Astrocyte (in vitro differentiated cells and primary cell): ENCODE measurements around the gene NPLOC4.

Experiments used
- EZH2 ChIP-seq: IDR thresholded peaks from 2 replicates; pipeline ENCODE4 v1.6.1; 2012; ENCODE audit warnings: mild to moderate bottlenecking, low read length, inconsistent platforms; ENCODE audit not compliant: insufficient read depth
- TF ChIP-seq, protein P1 (sequence below): IDR thresholded peaks from 2 replicates; pipeline ENCODE4 v1.5.1; 2011; ENCODE audit warnings: low read depth, mild to moderate bottlenecking, inconsistent platforms, low read length, moderate library complexity; ENCODE audit not compliant: insufficient read depth

DNA sequence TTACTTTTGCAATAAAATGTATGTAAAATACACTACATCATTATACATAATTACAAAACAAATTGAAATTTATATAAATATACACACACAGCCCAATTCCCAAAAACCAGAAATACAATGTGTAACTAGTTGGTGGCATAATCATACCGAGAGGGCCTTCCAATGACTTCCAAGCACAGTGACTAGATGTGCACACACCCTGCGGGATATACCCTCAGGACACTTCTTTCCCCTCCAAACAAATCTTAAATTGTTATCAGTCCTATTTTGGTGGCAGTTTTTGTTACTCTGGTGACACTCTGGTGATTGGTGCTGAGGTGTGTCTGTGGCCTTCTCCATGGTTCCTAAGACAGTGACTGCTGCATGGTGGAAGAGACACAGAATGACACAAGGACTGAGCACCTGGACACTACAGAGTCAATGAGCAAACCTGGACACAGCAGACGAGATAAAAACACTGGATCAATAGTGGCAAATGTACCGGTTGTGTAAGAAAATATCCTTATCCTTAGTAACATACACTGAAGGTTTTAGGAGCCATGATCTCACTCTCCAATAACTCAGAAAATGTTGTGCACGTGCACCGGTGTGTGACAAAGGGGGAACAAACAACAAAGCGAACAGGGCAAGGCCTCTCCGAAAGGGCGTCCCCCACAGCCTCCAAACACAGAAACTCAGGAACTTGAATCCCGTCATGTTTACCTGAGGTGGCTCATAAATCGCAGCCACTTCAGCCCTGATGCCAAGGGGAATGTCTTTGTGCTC, 32.9 kb downstream of the NPLOC4 start:
- TF ChIP-seq, protein P1, sequence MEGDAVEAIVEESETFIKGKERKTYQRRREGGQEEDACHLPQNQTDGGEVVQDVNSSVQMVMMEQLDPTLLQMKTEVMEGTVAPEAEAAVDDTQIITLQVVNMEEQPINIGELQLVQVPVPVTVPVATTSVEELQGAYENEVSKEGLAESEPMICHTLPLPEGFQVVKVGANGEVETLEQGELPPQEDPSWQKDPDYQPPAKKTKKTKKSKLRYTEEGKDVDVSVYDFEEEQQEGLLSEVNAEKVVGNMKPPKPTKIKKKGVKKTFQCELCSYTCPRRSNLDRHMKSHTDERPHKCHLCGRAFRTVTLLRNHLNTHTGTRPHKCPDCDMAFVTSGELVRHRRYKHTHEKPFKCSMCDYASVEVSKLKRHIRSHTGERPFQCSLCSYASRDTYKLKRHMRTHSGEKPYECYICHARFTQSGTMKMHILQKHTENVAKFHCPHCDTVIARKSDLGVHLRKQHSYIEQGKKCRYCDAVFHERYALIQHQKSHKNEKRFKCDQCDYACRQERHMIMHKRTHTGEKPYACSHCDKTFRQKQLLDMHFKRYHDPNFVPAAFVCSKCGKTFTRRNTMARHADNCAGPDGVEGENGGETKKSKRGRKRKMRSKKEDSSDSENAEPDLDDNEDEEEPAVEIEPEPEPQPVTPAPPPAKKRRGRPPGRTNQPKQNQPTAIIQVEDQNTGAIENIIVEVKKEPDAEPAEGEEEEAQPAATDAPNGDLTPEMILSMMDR = no peak
- no peak for TF ChIP-seq EZH2
